HCT116 (cell line): ENCODE data around the gene P4HTM. TPM values are rescaled to one million over a fixed set of nuclear protein-coding genes. Genes with fewer than 3 reads are reported as not detected.
A peak's percentile ranks its signal among the peaks of the same experiment; 100 is the strongest.

Source experiments
- ATAC-seq: fragments of 200-7000 bp; cut with Tn5 transposase; 2 replicates; pipeline ENCODE4 v1.9.1; 2020; ENCODE audit warnings: mild to moderate bottlenecking, moderate library complexity
- BruUV-seq: library from RNA; stranded (reverse); fragments of 400-500 nt; replicated peaks from 2 replicates; lab custom pipeline; 2021; lab: Mats Ljungman, UMichigan
- CTCF ChIA-PET: fragments of 300-600 bp; sonication (Branson Sonifier 250); formaldehyde crosslinking; loops from one replicate; lab custom pipeline; 2021; ENCODE audit warnings: antibody characterized with exemption; lab: Charles Lee
- POLR2A ChIA-PET: fragments of 300-600, 350-600 bp; sonication (Branson Sonifier 250); formaldehyde crosslinking; loops from one replicate; lab custom pipeline; 2021; ENCODE audit warnings: antibody characterized with exemption; lab: Charles Lee
- RAD21 ChIA-PET, 2 experiments: fragments of 300-600 bp; sonication (Branson Sonifier 250); formaldehyde crosslinking; loops; one replicate each; lab custom pipeline; 2023; ENCODE audit warnings: low total read pairs in 2 of 2; ENCODE audit not compliant: uncharacterized antibody in 2 of 2, unreplicated experiment in 2 of 2, low non-redundant PET in 1 of 2; lab: Charles Lee
- DNase-seq: peaks from one replicate; pipeline ENCODE4 v3.0.0-alpha.2; 2010; ENCODE audit warnings: low read depth, low spot score
- H2AFZ ChIP-seq: fragments of 200-600 bp; shearing (Covaris generic), sonication (generic); 2 replicates; pipeline ENCODE4 v1.6.1; 2017; ENCODE audit warnings: low read depth, mixed run types, mixed read lengths, antibody characterized with exemption, low read length; ENCODE audit not compliant: poor library complexity, severe bottlenecking
- H3K27ac ChIP-seq: 2 replicates; pipeline ENCODE4 v1.5.1; 2012; ENCODE audit warnings: low read depth, low read length
- H3K27me3 ChIP-seq: fragments of 200-600 bp; sonication (generic); 2 replicates; pipeline ENCODE4 v1.6.1; 2016; ENCODE audit warnings: mixed run types, low read length, mixed read lengths; ENCODE audit not compliant: insufficient read depth
- H3K36me3 ChIP-seq, 2 experiments: fragments of 200-500 bp in 1 of 2; fragments of 200-600 bp in 1 of 2; sonication (Bioruptor generic) in 1 of 2; sonication (generic) in 1 of 2; 2 replicates each; pipeline versions ENCODE4 v1.5.1 to v1.6.1; 2014 to 2016; ENCODE audit warnings: low read length in 2 of 2, inconsistent platforms in 1 of 2, mixed read lengths in 1 of 2, mixed run types in 1 of 2; ENCODE audit not compliant: insufficient read depth in 2 of 2, control insufficient read depth in 1 of 2
- H3K4me1 ChIP-seq, 2 experiments: fragments of 200-600 bp in 1 of 2; sonication (generic) in 1 of 2; 2 replicates each; pipeline versions ENCODE4 v1.5.1 to v1.6.1; 2012 to 2017; ENCODE audit warnings: low read length in 2 of 2, inconsistent platforms in 1 of 2, mild to moderate bottlenecking in 1 of 2, mixed read lengths in 1 of 2, mixed run types in 1 of 2, moderate library complexity in 1 of 2; ENCODE audit not compliant: insufficient read depth in 2 of 2, control insufficient read depth in 1 of 2
- H3K4me2 ChIP-seq: fragments of 200-600 bp; sonication (generic); 2 replicates; pipeline ENCODE4 v1.6.1; 2017; ENCODE audit warnings: mixed run types, low read length, mixed read lengths
- H3K4me3 ChIP-seq, 2 experiments: fragments of 200-600 bp in 1 of 2; sonication (generic) in 1 of 2; replicated peaks in 1 of 2; 2 replicates each; pipeline ENCODE4 v1.5.1; 2011 to 2016; ENCODE audit warnings: low read length in 2 of 2, control low read depth in 1 of 2, low read depth in 1 of 2, mild to moderate bottlenecking in 1 of 2, mixed read lengths in 1 of 2, mixed run types in 1 of 2
- H3K79me2 ChIP-seq: fragments of 200-600 bp; sonication (generic); 2 replicates; pipeline ENCODE4 v1.6.1; 2017; ENCODE audit warnings: mild to moderate bottlenecking, mixed run types, low read length, moderate library complexity, mixed read lengths; ENCODE audit not compliant: insufficient read depth
- H3K9ac ChIP-seq: fragments of 200-600 bp; sonication (generic); 2 replicates; pipeline ENCODE4 v1.6.1; 2016; ENCODE audit warnings: low read length, mixed read lengths
- H3K9me2 ChIP-seq: fragments of 200-600 bp; sonication (generic), shearing (Covaris generic); 2 replicates; pipeline ENCODE4 v1.6.1; 2017; ENCODE audit warnings: mixed run types, mild to moderate bottlenecking, moderate library complexity; ENCODE audit not compliant: insufficient read depth
- H3K9me3 ChIP-seq, 2 experiments: fragments of 200-500 bp in 1 of 2; fragments of 200-600 bp in 1 of 2; sonication (Bioruptor generic) in 1 of 2; sonication (generic) in 1 of 2; 2 replicates each; pipeline ENCODE4 v1.6.1; 2014 to 2017; ENCODE audit warnings: low read length in 2 of 2, mixed read lengths in 2 of 2, inconsistent platforms in 1 of 2, low read depth in 1 of 2, mild to moderate bottlenecking in 1 of 2, mixed run types in 1 of 2, moderate library complexity in 1 of 2; ENCODE audit not compliant: control insufficient read depth in 1 of 2, insufficient read depth in 1 of 2
- H4K20me1 ChIP-seq: fragments of 200-600 bp; sonication (generic), shearing (Covaris generic); 2 replicates; pipeline ENCODE4 v1.6.1; 2017; ENCODE audit warnings: mixed run types, mild to moderate bottlenecking, moderate library complexity; ENCODE audit not compliant: insufficient read depth
- ATF3 ChIP-seq: IDR thresholded peaks from 2 replicates; pipeline ENCODE4 v1.6.1; 2012
- CTCF ChIP-seq, 3 experiments: fragments of 200-600 bp in 1 of 3; sonication (generic) in 1 of 3; IDR thresholded peaks in 2 of 3; conservative IDR thresholded peaks in 1 of 3; 2 replicates each; pipeline ENCODE4 v1.5.1; 2012 to 2017; ENCODE audit warnings: low read depth in 2 of 3, low read length in 2 of 3, antibody characterized with exemption in 1 of 3, borderline replicate concordance in 1 of 3, control low read depth in 1 of 3, mild to moderate bottlenecking in 1 of 3, mixed read lengths in 1 of 3, mixed run types in 1 of 3, moderate library complexity in 1 of 3; ENCODE audit not compliant: insufficient read depth in 1 of 3
- EGR1 ChIP-seq: IDR thresholded peaks from 2 replicates; pipeline ENCODE4 v1.6.1; 2012; ENCODE audit warnings: low read depth
- EZH2 ChIP-seq: fragments of 200-600 bp; sonication (generic); IDR thresholded peaks from 2 replicates; pipeline ENCODE4 v1.6.1; 2017; ENCODE audit warnings: antibody characterized with exemption, mixed run types
- JUND ChIP-seq: IDR thresholded peaks from 2 replicates; pipeline ENCODE4 v1.6.1; 2012
- POLR2A ChIP-seq: IDR thresholded peaks from 2 replicates; pipeline ENCODE4 v1.7.0; 2011; ENCODE audit warnings: borderline replicate concordance; ENCODE audit not compliant: insufficient read depth, insufficient read length; ENCODE audit errors: extremely low read depth
- POLR2AphosphoS5 ChIP-seq: IDR thresholded peaks from 2 replicates; pipeline ENCODE4 v1.6.1; 2011; ENCODE audit warnings: mild to moderate bottlenecking, low read depth, low read length, moderate library complexity
- REST ChIP-seq: IDR thresholded peaks from 2 replicates; pipeline ENCODE4 v1.6.1; 2012; ENCODE audit warnings: low read depth
- SP1 ChIP-seq: IDR thresholded peaks from 2 replicates; pipeline ENCODE4 v1.6.1; 2012; ENCODE audit warnings: low read depth
- SRF ChIP-seq: IDR thresholded peaks from 2 replicates; pipeline ENCODE4 v1.6.1; 2012; ENCODE audit warnings: low read depth
- TCF7L2 ChIP-seq: IDR thresholded peaks from 2 replicates; pipeline ENCODE4 v1.7.0; 2011; ENCODE audit warnings: borderline replicate concordance, inconsistent platforms; ENCODE audit not compliant: insufficient read depth, insufficient read length; ENCODE audit errors: extremely low read depth
- YY1 ChIP-seq: IDR thresholded peaks from 2 replicates; pipeline ENCODE4 v1.6.1; 2011; ENCODE audit warnings: low read length, low read depth, moderate library complexity, mild to moderate bottlenecking; ENCODE audit not compliant: insufficient replicate concordance; ENCODE audit errors: extremely low read depth
- ZBTB33 ChIP-seq: IDR thresholded peaks from 2 replicates; pipeline ENCODE4 v1.6.1; 2011; ENCODE audit warnings: mild to moderate bottlenecking, low read length, moderate library complexity; ENCODE audit not compliant: insufficient replicate concordance; ENCODE audit errors: extremely low read depth
- ZFX ChIP-seq: fragments of 450-650 bp; IDR thresholded peaks from 2 replicates; pipeline ENCODE4 v1.6.1; 2017
- ZNF274 ChIP-seq: fragments of 200-500 bp; sonication (Bioruptor generic); IDR thresholded peaks from 2 replicates; pipeline ENCODE4 v1.6.1; 2014; ENCODE audit warnings: mild to moderate bottlenecking, low read depth, low read length, inconsistent platforms
- intact Hi-C: fragments of 100-400 bp; cut with micrococcal nuclease; formaldehyde crosslinking; loops from 2 replicates; pipeline ENCODE4 v1.10.0; 2022
- total RNA-seq: library from RNA; stranded (reverse); gene quantifications from one replicate; pipeline ENCODE4 v1.2.1, GENCODE V29; 2021; ENCODE audit not compliant: unreplicated experiment

P4HTM gene
- total RNA-seq, 1 experiment from 2014 or later = 60.5 TPM

GRCh38 chr3:49007068-49007770 lies 17.2 kb downstream of the P4HTM start, which contains the start of gene WDR6:
TSS of gene WDR6 (plus strand) at chr3:49007391. CDS start at chr3:49007432, 41 bp downstream.
- Histone ChIP-seq H3K27ac (peak within 1 kb of the TSS; percentile 99), H3K27me3 (no peaks in the 10 kb centered on the region), H3K4me2 (peak within 1 kb of the TSS; percentile 91), H4K20me1 (no peaks in the 10 kb centered on the region), H3K4me1 (peaks cover 3 to 26% of the 10 kb centered on the region in 2 experiments; a peak in 3 of 4 replicates), H3K36me3 (peaks cover 6 to 9% of the 10 kb centered on the region in 2 experiments; a peak in 3 of 4 replicates), H3K79me2 (peaks cover 48% of the 10 kb centered on the region), H3K9me2 (no peaks in the 10 kb centered on the region), H3K4me3 (peak within 1 kb of the TSS; percentile 72 to 86), H2AFZ (no peak within 1 kb of the TSS), H3K9me3 (no peaks in the 10 kb centered on the region), H3K9ac (peak within 1 kb of the TSS; percentile 99)
- ChIA-PET CTCF (interaction anchor here (0.8 to 3.2 kb wide), 10 partner anchors 11 to 288 kb away, joined by 3 to 42 read pairs (median 4); partner anchors contain the start of genes DALRD3, IMPDH2, NDUFAF3 and P4HTM), POLR2A (interaction anchor here (0.8 to 2.6 kb wide), 11 partner anchors 10 to 411 kb away, joined by 3 to 52 read pairs (median 13); partner anchors contain the start of genes DALRD3, IMPDH2, KLHDC8B and NDUFAF3), RAD21 (interaction anchor here (0.6 to 1.9 kb wide), 5 partner anchors 11 to 442 kb away, joined by 3 to 8 read pairs (median 5); partner anchors contain the start of gene QRICH1 (in 1 of the 2))
- intact Hi-C loops = loop anchor here (1.0 kb wide), 1 partner anchor 11 kb away; the partner anchor contains the start of gene DALRD3
- ATAC-seq (peak; percentile 91), DNase-seq (peak; percentile 94)
- BruUV-seq = no TSS peak
- TF ChIP-seq ZFX (peak; percentile 9; the same call in 1 of the 2 replicates), YY1 (peak; percentile 63), ATF3 (no peak), POLR2AphosphoS5 (peak; percentile 86), SP1 (no peak), CTCF (IDR thresholded peaks at IDR 0.05 in 2 of 3, conservative IDR thresholded peaks at IDR 0.05 in 1 of 3; ENCODE audit: borderline replicate concordance in 1 of 3, insufficient read depth in 1 of 3, low read depth in 2 of 3, low read length in 2 of 3) (peak in 2 of 3 experiments; percentile 44 to 61; a peak in 3 of 6 replicates), ZBTB33 (peak; percentile 94), JUND (no peak), EZH2 (no peak), SRF (no peak), ZNF274 (no peak), REST (no peak), EGR1 (no peak), POLR2A (peak; percentile 74), TCF7L2 (peak; percentile 38)
